Activated CD4-positive, alpha-beta T cell treated with anti-CD3 and anti-CD28 coated beads for 4 hours (primary cell): ENCODE measurements around the gene GLT1D1.

ENCODE experiments used
- DNase-seq, 2 donors: peaks; one replicate each; pipeline ENCODE4 v3.0.0-alpha.2; 2020

The GLT1D1 gene

GRCh38 chr12:129009833-129010622 is 156.8 kb downstream of the GLT1D1 start:
- no peak for DNase-seq

DNA sequence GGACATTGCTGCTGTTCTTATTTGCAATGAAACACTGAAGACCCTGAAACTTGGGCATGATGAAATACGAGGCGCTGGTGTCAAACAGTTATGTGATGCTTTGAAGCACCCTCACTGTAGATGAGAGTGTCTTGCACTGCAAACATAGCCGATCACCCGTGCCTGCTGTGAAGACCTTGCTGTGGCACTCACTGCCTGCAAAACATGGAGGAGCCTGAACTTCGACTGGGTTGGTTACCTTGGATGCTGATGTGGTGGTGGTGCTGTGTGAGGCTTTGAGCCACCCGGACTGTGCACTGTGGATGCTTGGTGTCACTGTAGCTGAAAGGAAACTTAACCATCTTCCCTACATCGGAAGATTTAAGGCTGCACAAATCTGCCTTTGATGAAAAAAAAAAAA is 162.9 kb downstream of the GLT1D1 start:
- DNase-seq: no peak

- DNase-seq: no peak
Measured at GRCh38 chr12:129025055-129025454, 171.8 kb downstream of the GLT1D1 start.

DNA sequence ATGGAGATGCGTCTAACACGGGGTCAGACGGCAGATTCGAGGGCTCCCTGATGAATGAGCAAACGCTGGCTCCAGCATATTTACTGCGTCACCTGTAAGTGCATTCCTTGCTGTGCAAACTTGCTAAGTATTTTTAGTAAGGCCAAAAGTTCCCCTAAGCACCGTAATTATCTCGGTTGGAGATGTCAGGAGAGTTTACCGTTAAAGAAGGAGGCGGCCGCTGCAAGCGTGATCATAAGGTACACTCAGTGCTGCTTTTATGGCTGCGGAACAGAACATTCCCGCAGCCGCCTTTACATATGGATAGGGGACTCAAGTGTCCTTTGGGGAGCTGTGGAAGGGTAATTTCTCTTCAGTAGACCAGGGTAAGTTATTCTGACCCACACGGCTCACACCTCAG is 175.6 kb downstream of the GLT1D1 start:
- DNase-seq: no peak
